Hepatocyte (in vitro differentiated cells): ENCODE data around the gene NUDT22. TPM values are rescaled to one million over a fixed set of nuclear protein-coding genes. Genes with fewer than 3 reads are reported as not detected.

Experiments used
- DNase-seq: peaks from one replicate; pipeline ENCODE4 v3.0.0-alpha.2; 2016; ENCODE audit warnings: low spot score
- H2AFZ ChIP-seq: fragments of 200-600 bp; sonication (generic); 2 replicates; pipeline ENCODE4 v1.6.0; 2016; ENCODE audit warnings: antibody characterized with exemption, mild to moderate bottlenecking
- H3K27ac ChIP-seq: fragments of 200-600 bp; sonication (generic); 2 replicates; pipeline ENCODE4 v1.5.1; 2016; ENCODE audit warnings: mild to moderate bottlenecking
- H3K27me3 ChIP-seq: fragments of 200-600 bp; sonication (generic); 2 replicates; pipeline ENCODE4 v1.6.1; 2016
- H3K36me3 ChIP-seq: fragments of 200-600 bp; sonication (generic); replicated peaks from 2 replicates; pipeline ENCODE4 v1.5.1; 2016; ENCODE audit warnings: low read depth; ENCODE audit not compliant: insufficient read depth
- H3K4me1 ChIP-seq: fragments of 200-600 bp; sonication (generic); 2 replicates; pipeline ENCODE4 v1.5.1; 2016; ENCODE audit warnings: mild to moderate bottlenecking, moderate library complexity; ENCODE audit not compliant: insufficient read depth
- H3K4me2 ChIP-seq: fragments of 200-600 bp; sonication (generic); 2 replicates; pipeline ENCODE4 v1.6.0; 2016
- H3K4me3 ChIP-seq: fragments of 200-600 bp; sonication (generic); 2 replicates; pipeline ENCODE4 v1.5.1; 2016; ENCODE audit warnings: mild to moderate bottlenecking
- H3K79me2 ChIP-seq: fragments of 200-600 bp; sonication (generic); 2 replicates; pipeline ENCODE4 v1.6.0; 2017; ENCODE audit warnings: mild to moderate bottlenecking
- H3K9me2 ChIP-seq: fragments of 200-600 bp; sonication (generic); replicated peaks from 2 replicates; pipeline ENCODE4 v1.6.0; 2017; ENCODE audit warnings: mild to moderate bottlenecking; ENCODE audit not compliant: insufficient read depth
- H3K9me3 ChIP-seq: fragments of 200-600 bp; sonication (generic); 2 replicates; pipeline ENCODE4 v1.5.1; 2016; ENCODE audit warnings: low read depth, mild to moderate bottlenecking
- H4K20me1 ChIP-seq: fragments of 200-600 bp; sonication (generic); 2 replicates; pipeline ENCODE4 v1.6.0; 2016; ENCODE audit warnings: mild to moderate bottlenecking; ENCODE audit not compliant: insufficient read depth, poor library complexity, severe bottlenecking
- EZH2 ChIP-seq: fragments of 200-600 bp; sonication (generic); IDR thresholded peaks from 2 replicates; pipeline ENCODE4 v1.6.1; 2016; ENCODE audit warnings: antibody characterized with exemption, mild to moderate bottlenecking, borderline replicate concordance
- EZH2phosphoT487 ChIP-seq: fragments of 200-600 bp; sonication (generic); IDR thresholded peaks from one replicate; pipeline ENCODE4 v1.6.1; 2018; ENCODE audit warnings: antibody characterized with exemption, mild to moderate bottlenecking, low read depth, moderate library complexity; ENCODE audit not compliant: unreplicated experiment, severe bottlenecking
- WGBS: methylation state at CpG from one replicate; pipeline ENCODE4 v1.1.6; 2016; ENCODE audit warnings: low lambda C conversion rate; ENCODE audit errors: missing lambda C conversion rate; 5-methylcytosine and 5-hydroxymethylcytosine counted together
- polyA plus RNA-seq: library from polyadenylated mRNA; unstranded; fragments of >200 nt; fragmentation: Nextera tagmentation; extraction: Ambion mirVana; gene quantifications from 2 replicates; pipeline ENCODE4 v1.2.1, GENCODE V29; 2016
- total RNA-seq: library from RNA; depleted of rRNA; stranded (reverse); fragments of >200 nt; gene quantifications from 2 replicates; pipeline ENCODE4 v1.2.3, GENCODE V29; 2014
- TF ChIP-seq, protein P1 (sequence below): fragments of 200-600 bp; sonication (generic); IDR thresholded peaks from 2 replicates; pipeline ENCODE4 v1.5.1; 2016; ENCODE audit warnings: antibody characterized with exemption, mild to moderate bottlenecking; ENCODE audit not compliant: poor library complexity

The NUDT22 gene
- total and polyA plus RNA-seq, 2 experiments from 2014 or later: 49.5 to 66.6 TPM

DNA sequence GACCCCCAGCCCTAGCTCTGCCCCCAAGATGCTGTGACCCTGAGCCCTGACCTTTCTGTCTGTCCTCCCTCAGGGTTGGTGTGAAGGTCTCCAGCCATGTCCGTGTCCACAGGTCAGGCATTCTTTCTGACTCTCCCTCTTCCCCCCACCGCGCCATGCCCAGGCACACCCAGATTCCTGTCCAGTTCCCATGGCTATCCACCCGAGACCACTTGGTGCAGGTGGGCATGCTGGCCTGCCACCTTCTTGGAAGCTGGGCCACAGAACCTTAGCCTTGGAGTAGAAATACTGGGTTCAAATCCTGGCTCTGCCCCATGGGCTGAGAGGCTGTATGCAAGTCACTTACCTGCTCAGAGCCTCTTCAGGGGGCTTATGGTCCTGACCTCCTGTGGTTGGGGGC, 23.0 kb downstream of the NUDT22 start:
- no peaks in the 10 kb centered on the region for H3K9me2 ChIP-seq
- no peak for TF ChIP-seq EZH2phosphoT487
- TF ChIP-seq EZH2: no peak
- TF ChIP-seq, protein P1, sequence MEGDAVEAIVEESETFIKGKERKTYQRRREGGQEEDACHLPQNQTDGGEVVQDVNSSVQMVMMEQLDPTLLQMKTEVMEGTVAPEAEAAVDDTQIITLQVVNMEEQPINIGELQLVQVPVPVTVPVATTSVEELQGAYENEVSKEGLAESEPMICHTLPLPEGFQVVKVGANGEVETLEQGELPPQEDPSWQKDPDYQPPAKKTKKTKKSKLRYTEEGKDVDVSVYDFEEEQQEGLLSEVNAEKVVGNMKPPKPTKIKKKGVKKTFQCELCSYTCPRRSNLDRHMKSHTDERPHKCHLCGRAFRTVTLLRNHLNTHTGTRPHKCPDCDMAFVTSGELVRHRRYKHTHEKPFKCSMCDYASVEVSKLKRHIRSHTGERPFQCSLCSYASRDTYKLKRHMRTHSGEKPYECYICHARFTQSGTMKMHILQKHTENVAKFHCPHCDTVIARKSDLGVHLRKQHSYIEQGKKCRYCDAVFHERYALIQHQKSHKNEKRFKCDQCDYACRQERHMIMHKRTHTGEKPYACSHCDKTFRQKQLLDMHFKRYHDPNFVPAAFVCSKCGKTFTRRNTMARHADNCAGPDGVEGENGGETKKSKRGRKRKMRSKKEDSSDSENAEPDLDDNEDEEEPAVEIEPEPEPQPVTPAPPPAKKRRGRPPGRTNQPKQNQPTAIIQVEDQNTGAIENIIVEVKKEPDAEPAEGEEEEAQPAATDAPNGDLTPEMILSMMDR: no peak
- H3K4me1 ChIP-seq: peaks cover 21% of the 10 kb centered on the region
- no peaks in the 10 kb centered on the region for H3K27me3 ChIP-seq
- WGBS: 98% methylated on average over 4 of the region's 4 CpGs
- H3K36me3 ChIP-seq: no peaks in the 10 kb centered on the region
- peaks cover 32% of the 10 kb centered on the region for H3K79me2 ChIP-seq
- no peak overlapping the region for H3K4me2 ChIP-seq
- no peak overlapping the region for H2AFZ ChIP-seq
- H4K20me1 ChIP-seq: peaks cover 5% of the 10 kb centered on the region
- DNase-seq: no peak
- no peak overlapping the region for H3K27ac ChIP-seq
- H3K9me3 ChIP-seq: no peaks in the 10 kb centered on the region
- no peak overlapping the region for H3K4me3 ChIP-seq

DNA sequence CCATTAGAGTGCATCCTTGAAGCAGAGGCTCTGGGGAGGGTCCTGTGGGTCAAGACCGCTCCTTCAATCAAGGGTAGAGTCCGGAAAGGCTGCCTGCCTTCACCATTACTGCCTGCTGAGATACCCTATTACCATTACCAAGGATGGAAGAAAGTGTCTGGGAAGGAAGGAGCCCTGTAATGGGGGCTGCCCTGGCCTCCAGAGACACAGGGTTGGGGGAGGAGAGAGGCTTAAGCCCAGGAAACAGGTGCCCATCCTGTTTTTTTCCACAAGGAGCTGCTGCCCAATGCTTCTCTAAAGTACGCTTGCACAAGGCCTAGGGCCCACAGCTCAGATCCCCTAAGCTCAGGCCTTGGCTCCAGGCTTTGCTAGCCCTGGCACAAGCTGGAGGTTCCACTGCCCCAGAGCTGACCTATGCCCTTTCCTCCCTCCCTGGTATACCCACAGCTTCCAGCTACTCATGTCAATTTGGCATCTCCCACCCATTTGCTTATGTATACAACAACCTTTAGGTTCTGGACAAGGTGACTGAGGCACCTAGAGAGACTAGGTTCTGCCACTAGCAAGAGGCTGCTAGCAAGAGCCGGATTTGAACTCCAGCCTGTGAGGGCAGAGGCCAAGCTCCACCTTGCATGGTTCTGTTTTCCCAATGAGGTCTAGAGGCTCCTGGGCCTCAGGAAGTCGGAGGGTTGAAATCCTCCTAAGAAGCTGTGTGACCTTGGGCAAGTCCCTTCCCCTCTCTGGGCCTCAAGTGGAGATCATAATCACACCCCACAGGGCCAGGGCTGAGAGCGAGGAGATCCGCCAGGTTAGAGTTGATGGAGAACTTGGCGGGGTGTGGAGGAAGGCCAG, 23.7 kb downstream of the NUDT22 start:
- H3K9me3 ChIP-seq: no peaks in the 10 kb centered on the region
- no peak overlapping the region for H3K27ac ChIP-seq
- peaks cover 5% of the 10 kb centered on the region for H4K20me1 ChIP-seq
- DNase-seq: no peak
- H3K27me3 ChIP-seq: no peaks in the 10 kb centered on the region
- 89% methylated on average over 8 of the region's 8 CpGs for WGBS
- no peak overlapping the region for H2AFZ ChIP-seq
- peaks cover 32% of the 10 kb centered on the region for H3K79me2 ChIP-seq
- TF ChIP-seq, protein P1: no peak
- no peak for TF ChIP-seq EZH2
- TF ChIP-seq EZH2phosphoT487: no peak
- H3K36me3 ChIP-seq: no peaks in the 10 kb centered on the region
- H3K4me3 ChIP-seq: no peak overlapping the region
- peaks cover 21% of the 10 kb centered on the region for H3K4me1 ChIP-seq
- H3K4me2 ChIP-seq: no peak overlapping the region
- H3K9me2 ChIP-seq: no peaks in the 10 kb centered on the region

DNA sequence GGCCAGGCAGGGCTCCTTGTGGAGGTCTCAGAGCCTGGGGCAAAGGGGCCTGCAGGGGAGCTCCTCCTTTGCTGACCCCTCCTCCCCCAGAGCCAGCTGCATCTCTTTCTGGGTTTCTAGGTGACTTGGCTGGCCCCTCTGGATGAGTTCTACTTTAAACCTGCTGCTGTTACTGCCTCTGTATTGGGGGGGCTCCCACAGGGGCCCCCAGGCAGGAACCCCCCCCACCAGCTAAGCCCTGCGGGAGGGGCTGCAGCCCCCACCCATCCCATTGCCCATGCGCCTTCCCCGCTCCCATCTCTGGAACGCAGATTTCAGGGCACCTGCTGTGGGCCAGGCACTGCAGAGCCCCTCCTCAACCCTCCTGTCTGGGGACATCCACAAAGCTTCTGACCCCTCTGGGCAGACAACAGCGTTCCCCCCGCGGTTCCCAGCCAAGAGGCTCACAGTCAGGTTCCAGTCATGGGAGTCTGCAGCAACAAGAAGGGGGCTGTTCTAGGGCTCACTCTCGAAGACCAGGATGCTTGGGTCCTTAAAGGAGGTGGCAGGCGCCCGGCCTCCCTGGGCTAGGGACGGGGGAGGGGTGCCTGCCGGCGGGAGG, 24.4 kb downstream of the NUDT22 start:
- H2AFZ ChIP-seq: peak overlapping the region; percentile 69
- no peak for TF ChIP-seq EZH2phosphoT487
- TF ChIP-seq, protein P1: no peak
- no peaks in the 10 kb centered on the region for H3K27me3 ChIP-seq
- no peaks in the 10 kb centered on the region for H3K9me3 ChIP-seq
- H3K4me2 ChIP-seq: peak overlapping the region; percentile 97
- WGBS: 30% methylated on average over 9 of the region's 13 CpGs
- H3K79me2 ChIP-seq: peaks cover 24% of the 10 kb centered on the region
- peak overlapping the region; percentile 65 for H3K4me3 ChIP-seq
- no peaks in the 10 kb centered on the region for H3K9me2 ChIP-seq
- DNase-seq: peak; percentile 58
- peaks cover 5% of the 10 kb centered on the region for H4K20me1 ChIP-seq
- H3K36me3 ChIP-seq: no peaks in the 10 kb centered on the region
- peaks cover 21% of the 10 kb centered on the region for H3K4me1 ChIP-seq
- H3K27ac ChIP-seq: no peak overlapping the region
